A549 (cell line): ENCODE results near the gene PDZD2. TPM values are rescaled to one million over a fixed set of nuclear protein-coding genes. Genes with fewer than 3 reads are reported as not detected.

Source experiments
- ATAC-seq, 2 experiments: fragments of 200-7000 bp in 1 of 2; fragments of >200 bp in 1 of 2; cut with Nextera tagmentation in 1 of 2; cut with Tn5 transposase in 1 of 2; 3 replicates each; pipeline versions ENCODE4 v1.8.0 to v1.9.1; 2018 to 2020; ENCODE audit warnings: mild to moderate bottlenecking in 1 of 2, moderate library complexity in 1 of 2
- CTCF ChIA-PET: fragments of 300-600 bp; sonication (Branson Sonifier 250); formaldehyde crosslinking; extraction: SDS; loops from one replicate; lab custom pipeline; 2021; ENCODE audit warnings: antibody characterized with exemption, inconsistent platforms; lab: Yijun Ruan, JAX
- POLR2A ChIA-PET: fragments of 350-600 bp; formaldehyde crosslinking; extraction: SDS; loops from one replicate; lab custom pipeline; 2021; ENCODE audit warnings: antibody characterized with exemption, inconsistent platforms; lab: Yijun Ruan, JAX
- DNase-seq, 2 experiments: peaks; one replicate each; pipeline versions ENCODE4 v3.0.0 to v3.0.0-alpha.2; 2011 to 2016; ENCODE audit warnings: low read depth in 1 of 2, low spot score in 1 of 2
- FAIRE-seq: peaks from 2 replicates; lab custom pipeline; 2011; peaks lifted over from hg19 to GRCh38; lab: Jason Lieb, UNC
- H3K27ac ChIP-seq, 2 experiments: fragments of >200 bp; sonication (Bioruptor Twin); formaldehyde crosslinking; 3 replicates each; pipeline ENCODE4 v1.5.1; 2016 to 2017
- H3K4me1 ChIP-seq: fragments of >200 bp; sonication (Bioruptor Twin); formaldehyde crosslinking; 3 replicates; pipeline ENCODE4 v1.6.1; 2016
- H3K4me2 ChIP-seq: fragments of >200 bp; sonication (Bioruptor Twin); formaldehyde crosslinking; 3 replicates; pipeline ENCODE4 v1.6.1; 2016
- H3K4me3 ChIP-seq: fragments of >200 bp; sonication (Bioruptor Twin); formaldehyde crosslinking; 3 replicates; pipeline ENCODE4 v1.5.1; 2016
- H3K9me3 ChIP-seq: fragments of >200 bp; sonication (Bioruptor Twin); formaldehyde crosslinking; 3 replicates; pipeline ENCODE4 v1.6.1; 2016
- BHLHE40 ChIP-seq: IDR thresholded peaks from 2 replicates; pipeline ENCODE4 v1.6.1; 2012; ENCODE audit warnings: low read depth, low read length, inconsistent platforms
- CBX2 ChIP-seq: fragments of 200-600 bp; sonication (generic); IDR thresholded peaks from 2 replicates; pipeline ENCODE4 v1.6.1; 2016; ENCODE audit warnings: low read depth, mild to moderate bottlenecking, borderline replicate concordance
- CTCF ChIP-seq: fragments of >200 bp; sonication (Bioruptor Twin); formaldehyde crosslinking; IDR thresholded peaks from 3 replicates; pipeline ENCODE4 v1.5.1; 2016
- EHF ChIP-seq: fragments of 250-450 bp; sonication (Bioruptor Pico); IDR thresholded peaks from 2 replicates; pipeline ENCODE4 v1.5.0; 2020; ENCODE audit warnings: mild to moderate bottlenecking
- HMGXB4 ChIP-seq: fragments of 250-450 bp; sonication (Bioruptor Pico); IDR thresholded peaks from 2 replicates; pipeline ENCODE4 v1.5.0; 2021; ENCODE audit warnings: mild to moderate bottlenecking, moderate library complexity, borderline replicate concordance
- HOXA7 ChIP-seq: fragments of 250-450 bp; sonication (Bioruptor Pico); IDR thresholded peaks from 2 replicates; pipeline ENCODE4 v1.5.0; 2020; ENCODE audit warnings: mild to moderate bottlenecking, moderate library complexity
- MAFK ChIP-seq: fragments of 450-650 bp; IDR thresholded peaks from 2 replicates; pipeline ENCODE4 v1.6.1; 2014; ENCODE audit not compliant: partially characterized antibody
- MAZ ChIP-seq: fragments of 150-350 bp; IDR thresholded peaks from 2 replicates; pipeline ENCODE4 v1.6.1; 2014; ENCODE audit warnings: antibody characterized with exemption, low read depth, low read length, borderline replicate concordance
- NPAS2 ChIP-seq: fragments of 250-450 bp; sonication (Bioruptor Pico); IDR thresholded peaks from 2 replicates; pipeline ENCODE4 v1.8.0; 2022; ENCODE audit warnings: mild to moderate bottlenecking, moderate library complexity, borderline replicate concordance
- PHF8 ChIP-seq: fragments of 200-600 bp; sonication (generic); IDR thresholded peaks from 2 replicates; pipeline ENCODE4 v1.6.1; 2016; ENCODE audit warnings: low read depth, mild to moderate bottlenecking, antibody characterized with exemption, moderate library complexity, borderline replicate concordance
- RARB ChIP-seq: fragments of 250-450 bp; sonication (Bioruptor Pico); IDR thresholded peaks from 2 replicates; pipeline ENCODE4 v1.8.0; 2021; ENCODE audit warnings: mild to moderate bottlenecking, moderate library complexity
- SREBF2 ChIP-seq: fragments of 450-650 bp; IDR thresholded peaks from 2 replicates; pipeline ENCODE4 v1.6.1; 2014; ENCODE audit warnings: mild to moderate bottlenecking, moderate library complexity
- TFCP2L1 ChIP-seq: fragments of 250-450 bp; sonication (Bioruptor Pico); IDR thresholded peaks from 2 replicates; pipeline ENCODE4 v1.5.0; 2021; ENCODE audit warnings: mild to moderate bottlenecking
- USF2 ChIP-seq: fragments of 450-650 bp; IDR thresholded peaks from 2 replicates; pipeline ENCODE4 v1.6.1; 2014; ENCODE audit warnings: antibody characterized with exemption
- ZFP36 ChIP-seq: fragments of 450-650 bp; IDR thresholded peaks from 2 replicates; pipeline ENCODE4 v1.6.1; 2014; ENCODE audit warnings: borderline replicate concordance; ENCODE audit not compliant: partially characterized antibody
- ZNF302 ChIP-seq: fragments of 250-450 bp; sonication (Bioruptor Pico); IDR thresholded peaks from 2 replicates; pipeline ENCODE4 v1.9.0; 2021; ENCODE audit warnings: inconsistent platforms, mild to moderate bottlenecking, moderate library complexity
- WGBS: methylation state at CpG from one replicate; pipeline ENCODE4 v1.1.6; 2017; ENCODE audit errors: missing lambda C conversion rate; 5-methylcytosine and 5-hydroxymethylcytosine counted together
- polyA plus RNA-seq, 4 experiments: library from polyadenylated mRNA; depleted of rRNA in 3 of 4; stranded (reverse); fragments of >200 nt; fragmentation: RNase III in 1 of 4; extraction: RNeasy Plus Mini Kit Qiagen cat#74134 plus additional on column Dnase treatment in 1 of 4; gene quantifications; 2 replicates in 3 of 4; 3 replicates in 1 of 4; pipeline ENCODE4 v1.2.3, GENCODE V29; 2011 to 2017
- TF ChIP-seq, protein P1 (sequence below): fragments of 200-600 bp; sonication (generic); IDR thresholded peaks from 2 replicates; pipeline ENCODE4 v1.6.1; 2016; ENCODE audit warnings: antibody characterized with exemption, mild to moderate bottlenecking, moderate library complexity
- TF ChIP-seq, protein P2 (sequence below): IDR thresholded peaks from 2 replicates; pipeline ENCODE4 v1.6.1; 2012
- TF ChIP-seq, protein P3 (sequence below): IDR thresholded peaks from 2 replicates; pipeline ENCODE4 v1.6.1; 2012
- TF ChIP-seq, protein P4 (sequence below): fragments of 150-350 bp; IDR thresholded peaks from 2 replicates; pipeline ENCODE4 v1.6.1; 2014; ENCODE audit warnings: low read depth, mild to moderate bottlenecking, low read length

PDZD2 gene
- polyA plus RNA-seq, 2 of the 4 experiments (the other 2 are of a cell fraction) = 0.06 to 0.09 TPM

DNA sequence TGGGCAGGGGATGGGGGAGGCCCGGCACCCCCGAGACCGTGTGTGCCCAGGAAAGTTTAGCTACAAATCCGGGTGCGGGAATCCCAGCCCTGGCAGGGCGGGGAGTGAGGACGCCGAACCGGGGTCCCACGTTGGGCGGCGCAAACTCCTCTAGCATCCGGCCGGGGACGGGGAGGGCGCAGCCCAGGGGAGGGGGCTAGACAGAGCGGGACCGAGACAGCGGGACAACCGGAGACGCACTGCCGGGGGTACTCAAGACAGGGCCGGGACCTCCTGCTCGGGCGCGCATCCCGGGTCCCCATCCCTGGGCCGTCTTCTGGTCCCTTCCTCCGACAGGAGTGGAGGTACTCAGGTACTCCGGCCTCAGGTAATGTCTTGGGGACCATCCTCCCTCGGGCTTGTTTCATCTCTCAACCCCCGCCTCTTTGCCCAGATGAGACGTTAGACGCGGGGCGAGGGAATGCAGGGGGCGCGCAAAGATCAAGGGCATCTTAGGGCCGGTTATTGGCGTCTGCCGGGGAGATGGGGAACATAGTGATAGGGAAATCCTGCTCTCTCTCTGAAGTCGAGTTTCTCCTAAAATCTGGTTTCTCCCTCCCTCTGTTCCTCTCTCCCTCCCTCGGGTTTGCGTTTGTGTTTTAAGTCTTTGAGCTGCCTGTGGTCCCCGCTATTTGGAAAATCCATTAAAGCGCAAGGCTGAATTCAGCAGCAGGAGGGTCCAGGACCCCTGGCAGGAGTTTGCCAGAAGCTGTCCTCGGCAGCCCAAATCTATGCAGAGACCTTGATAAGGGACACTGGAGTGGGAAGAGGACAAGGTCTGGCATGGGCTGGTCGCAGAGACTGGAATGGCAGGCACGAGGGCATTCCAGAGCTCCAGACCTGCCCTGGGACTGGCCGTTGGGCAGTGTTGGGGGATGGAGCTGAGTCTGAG is 815 bp downstream of the PDZD2 start (continued):
- TF ChIP-seq, protein P1, sequence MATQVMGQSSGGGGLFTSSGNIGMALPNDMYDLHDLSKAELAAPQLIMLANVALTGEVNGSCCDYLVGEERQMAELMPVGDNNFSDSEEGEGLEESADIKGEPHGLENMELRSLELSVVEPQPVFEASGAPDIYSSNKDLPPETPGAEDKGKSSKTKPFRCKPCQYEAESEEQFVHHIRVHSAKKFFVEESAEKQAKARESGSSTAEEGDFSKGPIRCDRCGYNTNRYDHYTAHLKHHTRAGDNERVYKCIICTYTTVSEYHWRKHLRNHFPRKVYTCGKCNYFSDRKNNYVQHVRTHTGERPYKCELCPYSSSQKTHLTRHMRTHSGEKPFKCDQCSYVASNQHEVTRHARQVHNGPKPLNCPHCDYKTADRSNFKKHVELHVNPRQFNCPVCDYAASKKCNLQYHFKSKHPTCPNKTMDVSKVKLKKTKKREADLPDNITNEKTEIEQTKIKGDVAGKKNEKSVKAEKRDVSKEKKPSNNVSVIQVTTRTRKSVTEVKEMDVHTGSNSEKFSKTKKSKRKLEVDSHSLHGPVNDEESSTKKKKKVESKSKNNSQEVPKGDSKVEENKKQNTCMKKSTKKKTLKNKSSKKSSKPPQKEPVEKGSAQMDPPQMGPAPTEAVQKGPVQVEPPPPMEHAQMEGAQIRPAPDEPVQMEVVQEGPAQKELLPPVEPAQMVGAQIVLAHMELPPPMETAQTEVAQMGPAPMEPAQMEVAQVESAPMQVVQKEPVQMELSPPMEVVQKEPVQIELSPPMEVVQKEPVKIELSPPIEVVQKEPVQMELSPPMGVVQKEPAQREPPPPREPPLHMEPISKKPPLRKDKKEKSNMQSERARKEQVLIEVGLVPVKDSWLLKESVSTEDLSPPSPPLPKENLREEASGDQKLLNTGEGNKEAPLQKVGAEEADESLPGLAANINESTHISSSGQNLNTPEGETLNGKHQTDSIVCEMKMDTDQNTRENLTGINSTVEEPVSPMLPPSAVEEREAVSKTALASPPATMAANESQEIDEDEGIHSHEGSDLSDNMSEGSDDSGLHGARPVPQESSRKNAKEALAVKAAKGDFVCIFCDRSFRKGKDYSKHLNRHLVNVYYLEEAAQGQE = no peak
- TF ChIP-seq EHF (CRISPR knock-in tag) = no peak
- TF ChIP-seq CBX2 = no peak

DNA sequence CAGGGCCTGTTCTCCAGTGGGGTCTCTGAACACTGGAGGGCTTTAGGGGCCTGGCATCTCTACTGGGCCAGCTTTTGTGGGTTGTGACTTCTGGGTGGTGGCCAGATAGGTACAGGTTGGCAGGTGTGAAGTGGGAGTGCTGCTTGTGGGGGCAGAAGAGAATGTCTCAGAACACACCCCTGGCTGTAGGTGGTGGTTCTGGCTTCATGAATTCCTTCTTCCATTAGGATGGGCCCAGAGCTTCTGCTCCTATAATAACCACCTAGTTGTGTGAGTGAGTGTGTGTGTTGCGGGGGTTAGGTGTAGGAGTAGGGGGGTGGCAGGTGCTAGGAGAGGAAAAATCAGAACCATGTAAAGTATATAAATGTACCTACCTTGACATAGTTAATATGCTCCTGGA is 1.6 kb downstream of the PDZD2 start:
- FAIRE-seq (no peak), DNase-seq (no peak), ATAC-seq (no peak)
- no peak overlapping the region for H3K4me3 ChIP-seq
- WGBS = 100% methylated on average over 1 of the region's 1 CpG
- TF ChIP-seq ZFP36 = no peak
- TF ChIP-seq, protein P2, sequence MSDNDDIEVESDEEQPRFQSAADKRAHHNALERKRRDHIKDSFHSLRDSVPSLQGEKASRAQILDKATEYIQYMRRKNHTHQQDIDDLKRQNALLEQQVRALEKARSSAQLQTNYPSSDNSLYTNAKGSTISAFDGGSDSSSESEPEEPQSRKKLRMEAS = no peak
- TF ChIP-seq BHLHE40 = no peak
- TF ChIP-seq, protein P3, sequence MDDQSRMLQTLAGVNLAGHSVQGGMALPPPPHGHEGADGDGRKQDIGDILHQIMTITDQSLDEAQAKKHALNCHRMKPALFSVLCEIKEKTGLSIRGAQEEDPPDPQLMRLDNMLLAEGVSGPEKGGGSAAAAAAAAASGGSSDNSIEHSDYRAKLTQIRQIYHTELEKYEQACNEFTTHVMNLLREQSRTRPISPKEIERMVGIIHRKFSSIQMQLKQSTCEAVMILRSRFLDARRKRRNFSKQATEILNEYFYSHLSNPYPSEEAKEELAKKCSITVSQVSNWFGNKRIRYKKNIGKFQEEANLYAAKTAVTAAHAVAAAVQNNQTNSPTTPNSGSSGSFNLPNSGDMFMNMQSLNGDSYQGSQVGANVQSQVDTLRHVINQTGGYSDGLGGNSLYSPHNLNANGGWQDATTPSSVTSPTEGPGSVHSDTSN = no peak
- no peak for TF ChIP-seq CTCF
- no peak for TF ChIP-seq TFCP2L1 (CRISPR knock-in tag)
- no peak for TF ChIP-seq PHF8
- TF ChIP-seq USF2 = no peak
- no peak for TF ChIP-seq NPAS2 (CRISPR knock-in tag)
- no peak for TF ChIP-seq HMGXB4 (CRISPR knock-in tag)
- TF ChIP-seq MAFK = no peak
- TF ChIP-seq RARB (CRISPR knock-in tag) = no peak
- no peak for TF ChIP-seq MAZ
- no peak for TF ChIP-seq SREBF2
- no peak for TF ChIP-seq HOXA7
- TF ChIP-seq, protein P4, sequence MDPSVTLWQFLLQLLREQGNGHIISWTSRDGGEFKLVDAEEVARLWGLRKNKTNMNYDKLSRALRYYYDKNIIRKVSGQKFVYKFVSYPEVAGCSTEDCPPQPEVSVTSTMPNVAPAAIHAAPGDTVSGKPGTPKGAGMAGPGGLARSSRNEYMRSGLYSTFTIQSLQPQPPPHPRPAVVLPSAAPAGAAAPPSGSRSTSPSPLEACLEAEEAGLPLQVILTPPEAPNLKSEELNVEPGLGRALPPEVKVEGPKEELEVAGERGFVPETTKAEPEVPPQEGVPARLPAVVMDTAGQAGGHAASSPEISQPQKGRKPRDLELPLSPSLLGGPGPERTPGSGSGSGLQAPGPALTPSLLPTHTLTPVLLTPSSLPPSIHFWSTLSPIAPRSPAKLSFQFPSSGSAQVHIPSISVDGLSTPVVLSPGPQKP = no peak
- TF ChIP-seq ZNF302 (CRISPR knock-in tag) = no peak
- CTCF ChIA-PET = interaction anchor here (0.6 kb wide), 2 partner anchors 36 to 791 kb away, joined by 3 to 4 read pairs; no protein-coding TSS in a partner anchor
- H3K4me1 ChIP-seq = peaks cover 7% of the 10 kb centered on the region; the same call in 2 of the 3 replicates
- H3K9me3 ChIP-seq = no peaks in the 10 kb centered on the region
- POLR2A ChIA-PET = no interaction called here
- no peak overlapping the region for H3K4me2 ChIP-seq
- no peak overlapping the region for H3K27ac ChIP-seq
